B cell (primary cell): ENCODE measurements around the gene DDA1. TPM values are rescaled to one million over a fixed set of nuclear protein-coding genes. Genes with fewer than 3 reads are reported as not detected.

Experiments used
- ATAC-seq: fragments of 200-7000 bp; cut with Tn5 transposase; one replicate; pipeline ENCODE4 v1.10.0; 2021; ENCODE audit warnings: low read depth, mild to moderate bottlenecking, moderate number of reproducible peaks, moderate library complexity
- CTCF ChIA-PET: fragments of 350-600 bp; sonication (Branson Sonifier 250); formaldehyde crosslinking; loops from one replicate; lab custom pipeline; 2021; ENCODE audit warnings: antibody characterized with exemption, inconsistent platforms; lab: Charles Lee
- POLR2A ChIA-PET: fragments of 350-600 bp; sonication (Branson Sonifier 250); formaldehyde crosslinking; loops from one replicate; lab custom pipeline; 2021; ENCODE audit warnings: antibody characterized with exemption; lab: Charles Lee
- DNase-seq: peaks from one replicate; pipeline ENCODE4 v3.0.0; 2013
- H2AFZ ChIP-seq: 2 replicates; pipeline ENCODE4 v1.6.1; 2012; ENCODE audit warnings: mild to moderate bottlenecking, low read depth, low read length; ENCODE audit not compliant: insufficient read depth, poor library complexity, severe bottlenecking
- H3K27ac ChIP-seq, 2 donors: 1 replicate in 1 of 2; 2 replicates in 1 of 2; pipeline ENCODE4 v1.5.1; 2012 to 2013; ENCODE audit warnings: low read length in 2 of 2, mild to moderate bottlenecking in 2 of 2, moderate library complexity in 1 of 2
- H3K27me3 ChIP-seq, 4 experiments: fragments of 200-600 bp in 1 of 4; sonication (generic) in 1 of 4; replicated peaks in 1 of 4; 1 replicate in 2 of 4; 2 replicates in 2 of 4; pipeline versions ENCODE4 v1.6.1 to v1.7.0; 2013 to 2016; ENCODE audit warnings: low read length in 3 of 4, mild to moderate bottlenecking in 2 of 4, mixed read lengths in 1 of 4, moderate library complexity in 1 of 4; ENCODE audit not compliant: insufficient read depth in 4 of 4, control insufficient read depth in 3 of 4; ENCODE audit errors: control extremely low read depth in 1 of 4
- H3K36me3 ChIP-seq, 2 experiments: replicated peaks in 1 of 2; 1 replicate in 1 of 2; 2 replicates in 1 of 2; pipeline versions ENCODE4 v1.6.1 to v1.7.1; 2013; ENCODE audit warnings: low read length in 1 of 2; ENCODE audit not compliant: insufficient read depth in 2 of 2, control insufficient read depth in 1 of 2; ENCODE audit errors: control extremely low read depth in 1 of 2, extremely low read depth in 1 of 2
- H3K4me1 ChIP-seq, 2 donors: fragments of 200-600 bp in 1 of 2; sonication (generic) in 1 of 2; 1 replicate in 1 of 2; 2 replicates in 1 of 2; pipeline versions ENCODE4 v1.5.1 to v1.6.1; 2013 to 2017; ENCODE audit warnings: low read length in 2 of 2; ENCODE audit not compliant: control insufficient read depth in 2 of 2, insufficient read depth in 2 of 2
- H3K4me2 ChIP-seq: replicated peaks from 2 replicates; pipeline ENCODE3; 2012; ENCODE audit warnings: mild to moderate bottlenecking, low read depth, low read length; ENCODE audit not compliant: poor library complexity, severe bottlenecking
- H3K4me3 ChIP-seq, 5 experiments: fragments of 200-600 bp in 1 of 5; sonication (generic) in 1 of 5; 1 replicate in 3 of 5; 2 replicates in 2 of 5; pipeline versions ENCODE4 v1.5.1 to v1.7.0; 2011 to 2016; ENCODE audit warnings: low read length in 4 of 5, mild to moderate bottlenecking in 4 of 5, low read depth in 2 of 5, control low read depth in 1 of 5, moderate library complexity in 1 of 5; ENCODE audit not compliant: insufficient read depth in 1 of 5; ENCODE audit errors: control extremely low read depth in 1 of 5, extremely low read depth in 1 of 5
- H3K79me2 ChIP-seq: fragments of 200-600 bp; sonication (generic); one replicate; pipeline ENCODE4 v1.6.0; 2016; ENCODE audit warnings: low read length; ENCODE audit not compliant: control insufficient read depth, insufficient read depth
- H3K9ac ChIP-seq: fragments of 200-600 bp; sonication (generic); 2 replicates; pipeline ENCODE4 v1.6.1; 2017; ENCODE audit warnings: mild to moderate bottlenecking, low read length, moderate library complexity
- H3K9me3 ChIP-seq, 3 donors: one replicate each; pipeline versions ENCODE4 v1.6.1 to v1.7.1; 2013; ENCODE audit warnings: low read length in 2 of 3; ENCODE audit not compliant: control insufficient read depth in 2 of 3, insufficient read depth in 1 of 3; ENCODE audit errors: control extremely low read depth in 1 of 3
- H4K20me1 ChIP-seq: 2 replicates; pipeline ENCODE4 v1.6.0; 2012; ENCODE audit warnings: mild to moderate bottlenecking, low read length; ENCODE audit not compliant: insufficient read depth, control insufficient read depth, poor library complexity, severe bottlenecking
- H3K27ac Mint-ChIP-seq: one replicate; pipeline ENCODE4 v1.8.0; 2021; ENCODE audit warnings: mixed read lengths
- H3K27me3 Mint-ChIP-seq: one replicate; pipeline ENCODE4 v1.8.0; 2021; ENCODE audit warnings: mixed read lengths
- H3K4me1 Mint-ChIP-seq: one replicate; pipeline ENCODE4 v1.8.0; 2021; ENCODE audit warnings: mixed read lengths
- H3K4me3 Mint-ChIP-seq: one replicate; pipeline ENCODE4 v1.8.0; 2021; ENCODE audit warnings: mixed read lengths
- H3K9me3 Mint-ChIP-seq: one replicate; pipeline ENCODE4 v1.8.0; 2022; ENCODE audit warnings: mixed read lengths; ENCODE audit not compliant: insufficient read depth
- CTCF ChIP-seq: fragments of 200-600 bp; IDR thresholded peaks from one replicate; pipeline ENCODE4 v1.8.0; 2022; ENCODE audit warnings: antibody characterized with exemption, mild to moderate bottlenecking
- EZH2 ChIP-seq: IDR thresholded peaks from 2 replicates; pipeline ENCODE4 v1.6.1; 2012; ENCODE audit warnings: borderline replicate concordance, low read depth, mild to moderate bottlenecking, moderate library complexity, low read length; ENCODE audit not compliant: insufficient read depth, poor library complexity, severe bottlenecking
- WGBS: methylation state at CpG from one replicate; pipeline ENCODE4 v1.1.5; 2013; ENCODE audit warnings: missing lambda C conversion rate; ENCODE audit not compliant: insufficient coverage; 5-methylcytosine and 5-hydroxymethylcytosine counted together
- intact Hi-C: fragments of 100-400 bp; cut with micrococcal nuclease; formaldehyde crosslinking; loops from one replicate; pipeline ENCODE4 v1.10.0; 2022
- polyA plus RNA-seq: library from polyadenylated mRNA; depleted of rRNA; stranded (reverse); fragments of >200 nt; gene quantifications from 2 replicates; pipeline ENCODE4 v1.2.3, GENCODE V29; 2012
- total RNA-seq, 2 donors: library from RNA; stranded (reverse); fragments of 120-200 nt in 1 of 2; gene quantifications; 1 replicate in 1 of 2; 2 replicates in 1 of 2; pipeline versions ENCODE4 v1.2.3 to v1.2.4, GENCODE V29; 2013 to 2022

Gene DDA1
- total and polyA plus RNA-seq, 2 donors (not counting 1 experiment from before 2014, with no cell fraction given) = 38.4 TPM

GRCh38 chr19:17302391-17303166, 6.8 kb upstream of the DDA1 start:
- no peak for TF ChIP-seq CTCF
- no peak for TF ChIP-seq EZH2
- Histone ChIP-seq H3K4me2 (peak overlapping the region; percentile 99), H3K4me3 (peak overlapping the region in 4 of 5 experiments; percentile 71 to 86 (median 75)), H3K36me3 (no peaks in the 10 kb centered on the region), H3K79me2 (peaks cover 21% of the 10 kb centered on the region), H4K20me1 (no peaks in the 10 kb centered on the region), H3K9me3 (peaks cover 0 to 6% (median 0%) of the 10 kb centered on the region in 3 donors), H3K27ac (peak overlapping the region; percentile 2 to 67), H2AFZ (peak overlapping the region; percentile 97), H3K4me1 (peaks cover 30 to 39% of the 10 kb centered on the region in 2 donors), H3K27me3 (no peaks in the 10 kb centered on the region), H3K9ac (peak overlapping the region; percentile 90)
- POLR2A ChIA-PET = no interaction called here
- 9% methylated on average over 25 of the region's 29 CpGs for WGBS
- ATAC-seq (no peak), DNase-seq (peak; percentile 64)
- no peaks in the 10 kb centered on the region for H3K27me3 Mint-ChIP-seq
- intact Hi-C loops = loop anchor here (10.0 kb wide), 1 partner anchor 408 kb away; no protein-coding TSS in a partner anchor
- H3K4me1 Mint-ChIP-seq = peaks cover 36% of the 10 kb centered on the region
- CTCF ChIA-PET = interaction anchor here (0.9 to 1.5 kb wide), 5 partner anchors 10 to 87 kb away, joined by 3 to 7 read pairs (median 4); no protein-coding TSS in a partner anchor
- peak overlapping the region; percentile 85 for H3K4me3 Mint-ChIP-seq
- no peaks in the 10 kb centered on the region for H3K9me3 Mint-ChIP-seq
- H3K27ac Mint-ChIP-seq = peak overlapping the region; percentile 32
